ENCODE measurements around the gene ACBD6.
"Not testable (repeated sequence)": the region's sequence is repeated elsewhere in the genome, so short reads cannot be mapped to it uniquely, and the experiment has no call there.

Gene ACBD6, protein sequence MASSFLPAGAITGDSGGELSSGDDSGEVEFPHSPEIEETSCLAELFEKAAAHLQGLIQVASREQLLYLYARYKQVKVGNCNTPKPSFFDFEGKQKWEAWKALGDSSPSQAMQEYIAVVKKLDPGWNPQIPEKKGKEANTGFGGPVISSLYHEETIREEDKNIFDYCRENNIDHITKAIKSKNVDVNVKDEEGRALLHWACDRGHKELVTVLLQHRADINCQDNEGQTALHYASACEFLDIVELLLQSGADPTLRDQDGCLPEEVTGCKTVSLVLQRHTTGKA

DNA sequence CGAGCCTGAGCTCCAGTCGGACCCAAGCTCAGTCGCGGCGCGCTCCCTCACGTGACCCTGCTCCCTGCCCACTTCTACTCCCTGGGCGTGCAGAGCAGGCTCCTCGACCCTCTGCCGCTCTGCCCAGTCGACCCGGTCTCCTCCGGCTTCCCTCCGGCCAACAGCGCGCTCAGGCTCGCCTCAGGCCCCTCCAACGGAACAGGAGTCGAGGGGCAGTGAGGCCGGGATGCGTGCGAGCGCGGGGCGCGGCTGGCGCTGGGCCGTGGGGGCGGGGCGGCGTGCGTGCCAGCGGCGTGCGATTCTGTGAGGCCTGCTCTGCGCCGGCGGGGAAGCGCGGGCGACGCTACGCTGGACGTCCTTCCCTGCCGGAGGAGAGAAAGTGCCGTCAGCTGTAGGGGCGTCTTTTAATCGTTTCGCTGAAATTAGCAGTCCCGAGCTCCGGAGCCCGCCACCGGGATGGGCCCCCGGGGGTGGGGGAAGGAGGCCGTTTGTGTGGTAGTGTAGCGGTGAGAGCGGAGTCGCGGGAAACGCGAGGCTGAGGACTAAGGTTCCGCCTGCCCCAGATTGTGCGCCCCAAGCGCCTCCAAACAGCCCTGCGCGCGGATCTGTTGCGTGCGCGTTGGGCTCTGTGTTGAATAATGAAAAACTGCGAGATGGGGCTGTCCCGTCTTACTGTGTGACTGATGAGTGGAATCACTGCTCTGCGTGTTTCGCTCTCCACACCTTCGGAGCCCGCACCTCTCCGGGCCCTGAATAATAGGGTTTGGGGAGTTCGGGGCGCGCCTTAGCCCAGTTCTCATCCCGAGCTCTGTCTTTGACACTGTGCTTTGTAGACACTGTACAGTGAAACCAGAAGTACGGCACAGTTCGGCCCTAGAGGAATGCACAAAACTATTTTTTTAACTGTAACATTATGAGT, at the start of gene ACBD6:
ACBD6 (minus strand) TSS at position 217 of the 919 bp plus-strand sequence. CDS start 311 bp downstream, outside the sequence.
- DNase-seq, result peak; percentile 37

GRCh38 chr1:180551997-180552396, 49.6 kb upstream of the ACBD6 start:
- DNase-seq, result no peak

DNA sequence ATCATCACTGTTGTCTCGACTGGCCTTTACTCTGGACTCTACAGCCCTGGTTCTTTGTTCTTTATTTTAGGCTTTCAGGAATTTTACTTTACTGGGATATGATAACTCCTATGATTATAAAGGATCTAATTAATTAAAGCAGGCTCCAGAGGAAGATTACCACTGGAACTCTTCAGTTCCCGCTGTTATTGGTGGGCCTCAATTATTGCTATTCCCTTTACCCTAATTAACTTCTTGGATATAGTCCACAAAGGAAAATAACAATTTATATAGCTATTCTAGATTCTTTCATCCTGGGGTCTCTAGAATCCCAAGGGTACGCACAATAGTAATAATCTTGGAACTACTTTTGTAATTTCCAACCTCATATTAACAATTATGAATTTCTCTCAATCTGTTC, 47.9 kb upstream of the ACBD6 start:
- DNase-seq, result no peak

DNA sequence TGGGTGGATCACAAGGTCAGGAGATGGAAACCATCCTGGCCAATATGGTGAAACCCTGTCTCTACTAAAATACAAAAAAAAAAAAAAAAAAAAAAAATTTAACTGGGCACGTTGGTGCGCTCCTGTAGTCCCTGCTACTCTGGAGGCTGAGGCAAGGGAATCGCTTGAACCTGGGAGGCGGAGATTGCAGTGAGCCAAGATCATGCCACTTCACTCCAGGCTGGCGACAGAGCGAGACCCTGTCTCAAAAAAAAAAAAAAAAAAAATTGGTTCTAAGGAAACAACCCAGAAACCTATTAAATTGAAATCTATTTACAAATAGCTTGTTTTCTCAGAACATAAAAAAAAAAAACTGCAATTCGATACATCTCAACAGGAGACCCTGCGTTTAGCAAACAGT, 47.4 kb upstream of the ACBD6 start:
- not testable (repeated sequence) for DNase-seq

GRCh38 chr1:180548686-180549317, 46.4 kb upstream of the ACBD6 start:
- DNase-seq, result no peak

DNA sequence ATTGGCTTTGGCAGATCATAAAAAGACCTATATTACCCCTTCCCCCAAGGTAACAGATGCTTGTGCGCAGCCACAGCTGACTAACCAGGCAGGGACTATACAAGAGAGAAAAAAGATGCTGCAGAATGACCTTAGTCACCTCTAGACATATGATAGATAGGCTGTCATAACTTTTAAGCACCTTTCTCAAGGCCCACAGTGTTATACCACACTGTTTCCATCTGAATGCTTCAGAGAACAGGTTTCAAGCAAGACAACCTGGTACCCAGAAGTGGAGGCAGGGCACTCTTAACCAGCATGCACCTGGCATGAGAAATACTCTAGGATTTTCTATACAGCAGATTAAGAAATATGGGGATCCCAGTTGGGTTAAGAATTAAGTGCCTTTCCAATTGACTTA, 43.6 kb upstream of the ACBD6 start:
- DNase-seq, result no peak

DNA sequence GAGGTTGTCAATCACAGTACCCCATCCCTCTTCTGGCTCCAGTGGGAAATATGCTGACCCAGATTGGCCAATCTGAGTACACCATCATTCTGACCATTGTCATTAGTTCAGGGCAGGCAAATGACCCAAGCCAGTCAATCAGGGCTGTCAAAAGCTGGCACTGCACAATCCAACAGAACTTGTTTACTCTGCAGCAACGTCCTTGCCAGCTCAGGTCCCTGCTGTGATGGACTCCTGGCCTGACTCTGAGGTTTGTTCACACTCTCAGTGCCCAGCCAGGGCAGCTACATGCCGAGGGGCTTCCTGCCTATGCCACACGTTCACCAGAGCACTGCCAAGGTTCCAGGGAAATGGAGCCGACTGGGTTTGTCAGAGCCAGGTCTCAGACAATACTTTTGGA, 41.7 kb upstream of the ACBD6 start:
- no peak for DNase-seq

DNA sequence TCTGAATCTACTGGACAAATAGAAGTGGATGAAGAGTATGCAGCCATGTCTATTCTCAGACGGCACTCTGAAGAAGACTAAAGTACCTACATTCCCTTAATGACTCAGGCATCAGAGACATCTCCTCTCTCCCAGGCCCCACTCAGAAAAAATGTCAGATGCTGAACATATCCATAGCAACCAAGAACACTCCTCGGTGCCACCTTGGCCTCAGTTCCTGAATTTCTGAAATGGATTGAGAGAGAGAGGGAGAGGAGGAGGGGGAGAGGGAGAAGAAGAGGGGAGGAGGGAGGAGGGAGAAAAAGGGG, 40.4 kb upstream of the ACBD6 start:
- no peak for DNase-seq

DNA sequence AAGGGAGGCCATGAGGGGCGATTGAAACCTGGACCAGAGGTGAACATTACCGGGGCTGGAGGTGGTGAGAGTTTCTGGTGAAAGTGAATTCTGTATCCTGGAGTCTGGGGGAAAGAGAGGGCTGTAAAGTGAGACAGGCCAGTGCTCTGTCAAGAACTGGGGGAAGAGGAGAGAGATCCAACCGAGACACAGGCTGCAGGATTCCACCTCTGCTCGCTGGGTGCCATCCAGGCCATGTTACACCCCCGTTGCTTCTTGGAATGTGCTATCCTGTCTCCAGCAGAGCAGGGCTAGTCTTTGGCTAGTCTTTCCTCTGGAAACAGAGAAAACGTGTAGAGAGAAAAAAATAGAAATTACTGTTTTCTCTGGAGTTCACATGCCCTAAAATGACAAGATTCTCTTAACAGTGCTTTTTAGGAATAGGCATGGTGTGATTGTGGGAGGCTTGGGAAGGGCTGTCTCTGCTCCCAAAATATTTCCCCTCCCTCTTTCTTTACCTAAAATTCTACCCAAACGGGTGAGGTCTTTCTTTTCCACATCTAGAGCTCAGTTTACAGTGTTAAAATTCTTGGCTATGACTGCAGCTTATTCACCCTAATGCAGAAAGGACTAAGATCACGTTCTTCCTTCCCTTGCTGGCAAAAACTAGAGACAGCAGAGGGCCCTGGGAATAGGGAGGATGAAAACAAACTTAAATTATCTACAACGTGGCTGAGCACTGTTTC, 39.9 kb upstream of the ACBD6 start:
- DNase-seq, result no peak

- no peak for DNase-seq
These were observed 38.6 kb upstream of the ACBD6 start for GRCh38 chr1:180540697-180541594.

DNA sequence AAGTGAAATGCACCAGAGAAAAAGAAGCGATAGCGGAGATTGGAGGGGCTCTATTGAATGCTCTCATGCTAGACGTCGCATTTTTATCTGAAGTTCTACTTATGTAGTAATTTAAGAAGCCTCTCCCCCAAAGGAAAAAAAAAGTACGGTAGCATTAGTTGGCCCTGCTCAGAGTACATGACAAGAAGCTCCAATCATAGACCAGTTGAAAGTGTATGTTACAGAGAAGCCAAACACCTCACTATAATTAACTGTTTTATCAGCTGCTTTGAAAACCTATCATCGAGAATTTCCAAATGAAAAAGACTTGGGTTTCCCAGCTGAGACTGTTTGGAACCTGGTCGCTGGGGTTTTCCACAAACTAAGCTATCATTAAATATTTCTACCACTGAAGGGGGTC, 36.8 kb upstream of the ACBD6 start:
- DNase-seq, result no peak

DNA sequence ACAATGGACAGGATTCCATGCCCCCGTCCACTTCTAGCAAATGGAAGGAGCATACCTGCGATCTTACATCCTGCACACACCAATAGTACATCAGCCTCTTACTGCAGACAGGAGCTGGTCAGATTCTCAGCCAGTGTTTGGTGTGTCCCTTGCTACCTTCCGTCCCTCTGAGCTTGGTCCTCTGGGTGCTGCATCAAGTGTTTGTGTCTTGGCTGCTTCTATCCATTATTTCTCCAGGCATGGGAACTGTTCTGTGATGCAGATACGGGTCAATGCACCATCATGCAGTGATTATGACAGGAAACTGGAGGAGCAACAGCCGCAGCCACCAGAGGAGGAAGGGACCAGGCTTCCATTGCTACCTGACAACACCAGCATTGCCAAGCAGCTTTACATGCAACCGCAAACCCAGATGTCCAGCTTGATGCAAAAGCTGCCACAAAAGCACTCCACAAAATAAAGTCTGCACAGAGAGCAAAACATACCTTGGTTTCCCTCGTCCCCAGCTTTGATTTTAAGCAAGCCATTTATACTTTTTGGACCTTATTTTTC, 34.5 kb upstream of the ACBD6 start:
- DNase-seq, result no peak

DNA sequence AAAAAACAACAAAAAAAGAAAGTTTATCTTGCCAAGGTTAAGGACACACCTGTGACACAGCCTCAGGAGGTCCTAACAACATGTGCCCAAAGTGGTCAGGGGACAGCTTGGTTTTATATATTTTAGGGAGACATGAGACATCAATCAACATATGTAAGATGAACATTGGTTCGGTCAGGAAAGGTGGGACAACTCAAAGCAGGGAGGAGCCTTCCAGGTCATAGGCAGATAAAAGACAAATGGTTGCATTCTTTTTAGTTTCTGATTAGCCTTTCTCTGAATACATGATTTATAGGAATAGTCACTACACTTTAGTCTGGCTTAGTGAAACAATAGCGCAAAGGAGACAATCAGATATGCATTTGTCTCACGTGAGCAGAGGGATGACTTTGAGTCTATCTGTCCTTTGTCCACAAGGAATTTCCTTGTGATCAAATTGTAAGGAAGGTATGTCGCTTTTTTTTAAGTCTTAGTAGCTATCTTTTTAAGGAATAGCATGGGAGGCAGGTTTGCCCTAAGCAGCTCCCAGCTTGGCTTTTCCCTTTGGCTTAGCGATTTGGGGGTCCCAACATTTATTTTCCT, 33.1 kb upstream of the ACBD6 start:
- DNase-seq, result no peak

- no peak for DNase-seq
These were observed 31.8 kb upstream of the ACBD6 start for GRCh38 chr1:180534214-180534613.

GRCh38 chr1:180533266-180533987, 31.1 kb upstream of the ACBD6 start:
- no peak for DNase-seq

DNA sequence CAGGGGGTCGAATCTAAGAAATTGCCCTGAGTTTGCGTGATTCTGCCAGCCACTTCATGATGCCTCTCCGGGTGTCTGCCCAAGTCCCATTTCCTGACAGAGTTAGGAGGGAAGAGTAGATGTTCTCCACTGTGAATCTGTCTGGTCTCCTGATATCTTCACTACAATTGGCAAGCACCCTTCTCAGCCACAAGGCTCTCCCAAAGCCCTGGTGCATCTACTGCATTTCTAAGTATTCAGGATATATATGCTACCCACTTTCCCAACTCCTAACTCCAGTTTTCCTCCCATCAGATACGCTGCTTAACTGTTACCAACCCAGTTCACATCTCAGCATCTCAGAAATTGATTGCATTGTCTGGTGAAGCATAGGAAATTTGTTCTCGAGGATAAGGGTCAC, 30.5 kb upstream of the ACBD6 start:
- no peak for DNase-seq

DNA sequence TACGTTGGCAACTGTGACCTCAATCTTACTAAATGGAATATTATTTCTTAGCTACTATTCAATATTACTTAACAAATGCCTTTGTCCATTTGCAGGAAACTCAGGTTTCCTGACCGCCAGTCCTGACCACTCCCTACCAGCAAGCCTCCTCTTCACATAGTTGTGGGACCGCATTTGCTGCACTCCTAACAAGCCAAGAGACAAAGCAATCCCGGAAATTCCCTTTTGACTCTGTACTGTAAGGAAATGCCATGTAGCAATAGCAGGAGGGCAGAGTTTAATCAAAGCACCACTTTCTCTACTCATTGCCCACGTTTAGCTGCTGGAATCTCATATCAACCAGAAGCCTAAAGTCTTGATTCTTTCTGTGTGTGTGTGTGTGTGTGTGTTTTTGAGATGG, 28.1 kb upstream of the ACBD6 start:
- DNase-seq, result no peak

DNA sequence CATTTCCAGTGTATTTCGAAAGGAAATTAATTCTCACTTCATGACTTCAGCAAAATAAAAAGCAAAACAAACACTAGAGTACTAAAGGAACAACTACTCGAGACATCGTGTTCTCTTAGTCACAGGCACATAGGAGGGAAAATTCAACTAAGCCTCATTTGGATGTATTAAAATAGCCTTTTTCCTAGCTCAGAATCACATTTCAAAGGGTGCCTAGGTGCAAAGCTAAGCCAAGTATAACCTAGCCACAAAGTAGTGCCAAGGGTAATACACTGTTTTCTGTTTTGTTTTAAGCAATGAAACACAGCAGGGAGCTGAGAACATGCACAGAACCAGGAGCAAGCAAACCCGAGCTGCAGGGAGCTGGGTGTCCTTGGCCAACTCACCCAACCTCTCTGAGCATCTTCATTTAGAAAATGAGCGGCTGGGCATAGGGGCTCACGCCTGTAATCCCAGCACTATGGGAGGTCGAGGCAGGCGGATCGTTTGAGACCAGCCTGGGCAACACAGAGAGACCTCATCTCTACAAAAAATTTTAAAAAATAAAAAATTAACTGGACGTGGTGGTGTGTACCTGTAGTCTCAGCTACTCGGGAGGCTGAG, 26.6 kb upstream of the ACBD6 start:
- DNase-seq, result no peak

- DNase-seq, result no peak
These were observed 24.8 kb upstream of the ACBD6 start for GRCh38 chr1:180527101-180527669.

GRCh38 chr1:180525715-180526039, 23.3 kb upstream of the ACBD6 start:
- DNase-seq, result no peak
